ENCODE measurements around the gene MAPT. TPM values are rescaled to one million over a fixed set of nuclear protein-coding genes. Genes with fewer than 3 reads are reported as not detected.

The MAPT gene
- total and polyA plus RNA-seq, 2 of the 13 experiments (the other 11 are each of a cell fraction or from before 2014, with no cell fraction given): 2.1 to 2.8 TPM

GRCh38 chr17:46044286-46044928, 150.1 kb downstream of the MAPT start:
- Histone ChIP-seq H3K4me2 (ENCODE audit: low read depth, low read length) (no peak overlapping the region), H2AFZ (ENCODE audit: low read length) (no peak overlapping the region), H3K36me3 (replicated peaks in 1 of 2; ENCODE audit: control insufficient read depth in 1 of 2, insufficient read depth in 2 of 2, low read length in 2 of 2) (peaks cover 38 to 84% of the 10 kb centered on the region in 2 experiments), H3K4me1 (ENCODE audit: insufficient read depth, low read length) (peaks cover 12% of the 10 kb centered on the region; the same call in 1 of the 2 replicates), H3K79me2 (ENCODE audit: insufficient read depth, low read length) (peaks cover 3% of the 10 kb centered on the region), H3K9ac (ENCODE audit: insufficient read depth, low read depth, low read length) (no peak overlapping the region), H3K27me3 (ENCODE audit: control insufficient read depth in 1 of 2, insufficient read depth in 2 of 2, low read length in 2 of 2) (no peaks in the 10 kb centered on the region), H3K27ac (ENCODE audit: extremely low read length, insufficient read depth, low read length) (no peak overlapping the region), H3K4me3 (replicated peaks in 1 of 3; ENCODE audit: insufficient read depth in 1 of 3, low read depth in 2 of 3, low read length in 3 of 3) (no peak overlapping the region), H4K20me1 (ENCODE audit: insufficient read depth, low read length) (0 out of 2 replicates have a peak, but pooled peaks cover 4% of the 10 kb centered on the region), H3K9me3 (ENCODE audit: low read length) (no peaks in the 10 kb centered on the region)
- in situ Hi-C loops (cut with HindIII; ENCODE audit: extremely low pct_ligation_motif_present, low pct_unique_long_range_greater_than_20kb) (loop anchor here (5.0 kb wide), 1 partner anchor 42 kb away; no protein-coding TSS in a partner anchor), intact Hi-C loops (cut with micrococcal nuclease; ENCODE audit: unreplicated experiment) (loop anchor here (1.0 kb wide), 2 partner anchors 42 to 148 kb away; no protein-coding TSS in a partner anchor)
- FAIRE-seq (peak; percentile 91), DNase-seq (ENCODE audit: low spot score) (peak; percentile 83), ATAC-seq (peak; percentile 83)
- 70% methylated on average over 5 of the region's 5 CpGs for WGBS (ENCODE audit: low lambda C conversion rate)
- POLR2A ChIA-PET: interaction anchor here (0.8 kb wide), 1 partner anchor 100 kb away, joined by 3 read pairs; no protein-coding TSS in a partner anchor
- BruUV-seq (replicated peaks): no TSS peak
- CTCF ChIA-PET (ENCODE audit: low intra/inter-chr PET ratio, low total read pairs): interaction anchor here (1.2 to 2.9 kb wide), 5 partner anchors 17 to 168 kb away, joined by 3 to 37 read pairs (median 6); partner anchors contain the start of gene KANSL1
- TF ChIP-seq DPF2 (CRISPR knock-in tag; IDR thresholded peaks at IDR 0.05; ENCODE audit: borderline replicate concordance, low read depth) (no peak), ARID3A (IDR thresholded peaks at IDR 0.05; ENCODE audit: low read depth, low read length) (peak; percentile 66), RAD21 (CRISPR knock-in tag; IDR thresholded peaks at IDR 0.05) (peak; percentile 67; the same call in 1 of the 2 replicates), CREBL2 (CRISPR knock-in tag; IDR thresholded peaks at IDR 0.05; ENCODE audit: borderline replicate concordance) (no peak), ZNF234 (CRISPR knock-in tag; conservative IDR thresholded peaks at IDR 0.05) (no peak), POGK (CRISPR knock-in tag; conservative IDR thresholded peaks at IDR 0.05) (no peak), ZNF484 (CRISPR knock-in tag; IDR thresholded peaks at IDR 0.05; ENCODE audit: borderline replicate concordance, low read depth) (no peak), ZKSCAN1 (IDR thresholded peaks at IDR 0.05; ENCODE audit: low read length) (no peak), MAZ (IDR thresholded peaks at IDR 0.05; ENCODE audit: borderline replicate concordance, low read depth, low read length) (no peak), MAZ (CRISPR knock-in tag; IDR thresholded peaks at IDR 0.05; ENCODE audit: low read depth) (peak; percentile 45; the same call in 1 of the 2 replicates), ZNF180 (CRISPR knock-in tag; IDR thresholded peaks at IDR 0.05; ENCODE audit: borderline replicate concordance, low read depth) (no peak), ZNF580 (CRISPR knock-in tag; IDR thresholded peaks at IDR 0.05; ENCODE audit: borderline replicate concordance, low read depth) (0 out of 2 replicates have a peak, but pooled peaks have one; percentile 36), ZNF101 (CRISPR knock-in tag; IDR thresholded peaks at IDR 0.05; ENCODE audit: borderline replicate concordance, low read depth) (no peak), CAMTA2 (CRISPR knock-in tag; IDR thresholded peaks at IDR 0.05; ENCODE audit: borderline replicate concordance) (no peak), SMC3 (IDR thresholded peaks at IDR 0.05; ENCODE audit: low read length) (peak; percentile 86), LCORL (IDR thresholded peaks at IDR 0.05) (no peak), LCORL (CRISPR knock-in tag; IDR thresholded peaks at IDR 0.05) (peak; percentile 37; the same call in 1 of the 2 replicates), HOXA3 (CRISPR knock-in tag; IDR thresholded peaks at IDR 0.05) (peak; percentile 81), ZNF326 (CRISPR knock-in tag; IDR thresholded peaks at IDR 0.05; ENCODE audit: borderline replicate concordance) (no peak), ZNF782 (CRISPR knock-in tag; IDR thresholded peaks at IDR 0.05; ENCODE audit: borderline replicate concordance) (no peak), MIXL1 (CRISPR knock-in tag; IDR thresholded peaks at IDR 0.05) (peak; percentile 61; the same call in 1 of the 2 replicates)

Data from HepG2 (cell line).